Endothelial cell of umbilical vein (primary cell): ENCODE results near the gene MXD4. TPM values are rescaled to one million over a fixed set of nuclear protein-coding genes. Genes with fewer than 3 reads are reported as not detected.

Experiments used
- BruUV-seq: library from RNA; stranded (reverse); fragments of 400-500 nt; replicated peaks from 2 replicates; lab custom pipeline; 2021; lab: Mats Ljungman, UMichigan
- CTCF ChIA-PET: fragments of 300-600, 350-600 bp; sonication (Branson Sonifier 250); formaldehyde crosslinking; loops from one replicate; lab custom pipeline; 2021; ENCODE audit warnings: antibody characterized with exemption, inconsistent platforms; lab: Charles Lee
- POLR2A ChIA-PET: fragments of 300-600, 350-600 bp; sonication (Branson Sonifier 250); formaldehyde crosslinking; loops from one replicate; lab custom pipeline; 2021; ENCODE audit warnings: antibody characterized with exemption, inconsistent platforms; lab: Charles Lee
- DNase-seq: peaks from one replicate; pipeline ENCODE4 v3.0.0-alpha.2; 2011; ENCODE audit warnings: low read depth, low spot score
- FAIRE-seq: peaks from 2 replicates; lab custom pipeline; 2011; peaks lifted over from hg19 to GRCh38; lab: Jason Lieb, UNC
- H2AFZ ChIP-seq: 2 replicates; pipeline ENCODE4 v1.6.0; 2012; ENCODE audit warnings: low read depth, low read length, control low read depth, inconsistent platforms
- H3K27ac ChIP-seq: 2 replicates; pipeline ENCODE4 v1.5.1; 2011; ENCODE audit warnings: low read depth, mild to moderate bottlenecking, control low read depth, low read length, moderate library complexity; ENCODE audit not compliant: insufficient read depth
- H3K27me3 ChIP-seq, 2 experiments: 2 replicates each; pipeline versions ENCODE4 v1.6.0 to v1.6.1; 2011; ENCODE audit warnings: low read length in 2 of 2, mixed read lengths in 1 of 2; ENCODE audit not compliant: control insufficient read depth in 2 of 2, insufficient read depth in 2 of 2
- H3K36me3 ChIP-seq, 2 experiments: 2 replicates in 1 of 2; 3 replicates in 1 of 2; pipeline ENCODE4 v1.5.1; 2011; ENCODE audit warnings: low read length in 2 of 2, mild to moderate bottlenecking in 1 of 2, moderate library complexity in 1 of 2; ENCODE audit not compliant: control insufficient read depth in 2 of 2, insufficient read depth in 2 of 2; ENCODE audit errors: extremely low read depth in 1 of 2
- H3K4me1 ChIP-seq: 3 replicates; pipeline ENCODE4 v1.5.1; 2011; ENCODE audit warnings: mild to moderate bottlenecking, low read length; ENCODE audit not compliant: control insufficient read depth, insufficient read depth; ENCODE audit errors: extremely low read depth
- H3K4me2 ChIP-seq: 2 replicates; pipeline ENCODE4 v1.6.1; 2011; ENCODE audit warnings: low read length, control low read depth, mixed read lengths; ENCODE audit not compliant: insufficient read depth
- H3K4me3 ChIP-seq, 3 experiments: fragments of 200-600 bp in 1 of 3; sonication (generic), shearing (Covaris generic) in 1 of 3; replicated peaks in 1 of 3; 2 replicates each; pipeline ENCODE4 v1.5.1; 2011 to 2016; ENCODE audit warnings: control low read depth in 3 of 3, low read length in 3 of 3, mild to moderate bottlenecking in 2 of 3, inconsistent platforms in 1 of 3, low read depth in 1 of 3, moderate library complexity in 1 of 3; ENCODE audit not compliant: insufficient read depth in 1 of 3
- H3K79me2 ChIP-seq: 2 replicates; pipeline ENCODE4 v1.6.0; 2012; ENCODE audit warnings: low read length, inconsistent platforms; ENCODE audit not compliant: control insufficient read depth, insufficient read depth
- H3K9ac ChIP-seq: replicated peaks from 2 replicates; pipeline ENCODE3; 2011; ENCODE audit warnings: low read length, control low read depth; ENCODE audit not compliant: insufficient read depth; ENCODE audit errors: extremely low read depth
- H3K9me1 ChIP-seq: replicated peaks from 3 replicates; pipeline ENCODE4 v1.6.0; 2011; ENCODE audit warnings: mild to moderate bottlenecking, low read length; ENCODE audit not compliant: control insufficient read depth, insufficient read depth; ENCODE audit errors: extremely low read depth
- H3K9me3 ChIP-seq: replicated peaks from 2 replicates; pipeline ENCODE4 v1.5.1; 2012; ENCODE audit warnings: low read length, inconsistent platforms; ENCODE audit not compliant: control insufficient read depth, insufficient read depth
- H4K20me1 ChIP-seq: replicated peaks from 2 replicates; pipeline ENCODE3; 2011; ENCODE audit warnings: mild to moderate bottlenecking, low read length; ENCODE audit not compliant: control insufficient read depth, insufficient read depth; ENCODE audit errors: extremely low read depth
- CTCF ChIP-seq, 2 donors: IDR thresholded peaks; 1 replicate in 1 of 2; 2 replicates in 1 of 2; pipeline ENCODE4 v1.5.1; 2011; ENCODE audit warnings: low read length in 2 of 2, mild to moderate bottlenecking in 2 of 2, moderate library complexity in 2 of 2, control low read depth in 1 of 2, inconsistent platforms in 1 of 2, low read depth in 1 of 2; ENCODE audit not compliant: insufficient read depth in 1 of 2; ENCODE audit errors: extremely low read depth in 1 of 2
- EZH2 ChIP-seq: IDR thresholded peaks from 2 replicates; pipeline ENCODE4 v1.6.1; 2012; ENCODE audit warnings: borderline replicate concordance, low read depth, mild to moderate bottlenecking, moderate library complexity, low read length, inconsistent platforms; ENCODE audit not compliant: severe bottlenecking
- FOS ChIP-seq: IDR thresholded peaks from 2 replicates; pipeline ENCODE4 v1.6.1; 2011; ENCODE audit warnings: mild to moderate bottlenecking, low read length, moderate library complexity, borderline replicate concordance; ENCODE audit not compliant: insufficient read depth
- GATA2 ChIP-seq: IDR thresholded peaks from 2 replicates; pipeline ENCODE4 v1.7.0; 2011; ENCODE audit warnings: low read depth, mild to moderate bottlenecking, moderate library complexity, mixed read lengths, low read length; ENCODE audit not compliant: insufficient read length, insufficient read depth
- JUN ChIP-seq: IDR thresholded peaks from 2 replicates; pipeline ENCODE4 v1.6.1; 2011; ENCODE audit warnings: borderline replicate concordance, low read depth; ENCODE audit not compliant: insufficient read length, insufficient read depth
- MYC ChIP-seq: IDR thresholded peaks from one replicate; pipeline ENCODE4 v1.6.1; 2011; ENCODE audit warnings: mild to moderate bottlenecking, low read depth, low read length
- POLR2A ChIP-seq: IDR thresholded peaks from 2 replicates; pipeline ENCODE4 v1.6.1; 2012; ENCODE audit warnings: low read depth, mild to moderate bottlenecking, control low read depth, low read length
- POLR2AphosphoS5 ChIP-seq: IDR thresholded peaks from 2 replicates; pipeline ENCODE4 v1.6.1; 2012; ENCODE audit warnings: low read depth, mild to moderate bottlenecking, control low read depth, low read length, moderate library complexity; ENCODE audit not compliant: insufficient read depth
- dilution Hi-C: fragments of 300-500 bp; cut with MboI; formaldehyde crosslinking; loops from one replicate; pipeline ENCODE4 v1.15.0; 2019; ENCODE audit warnings: low sequenced_read_pairs; ENCODE audit not compliant: extremely low pct_ligation_motif_present
- intact Hi-C: fragments of 100-400 bp; cut with micrococcal nuclease; formaldehyde crosslinking; loops from one replicate; pipeline ENCODE4 v1.10.0; 2022
- polyA plus RNA-seq, 4 experiments: library from polyadenylated mRNA; depleted of rRNA in 3 of 4; stranded (reverse) in 3 of 4; unstranded in 1 of 4; fragments of >200 nt; gene quantifications; 2 replicates each; pipeline versions ENCODE4 v1.2.1 to v1.2.3, GENCODE V29; 2011 to 2012; ENCODE audit warnings: missing spikeins in 1 of 4
- total RNA-seq: library from RNA; stranded (reverse); gene quantifications from 2 replicates; pipeline ENCODE4 v1.2.3, GENCODE V29; 2021
- TF ChIP-seq, protein P1 (sequence below): IDR thresholded peaks from 2 replicates; pipeline ENCODE4 v1.6.1; 2011; ENCODE audit not compliant: insufficient read depth, insufficient read length

The MXD4 gene
- total and polyA plus RNA-seq, 2 donors (not counting 3 experiments of a cell fraction or from before 2014, with no cell fraction given), result 62.7 to 74.1 TPM

DNA sequence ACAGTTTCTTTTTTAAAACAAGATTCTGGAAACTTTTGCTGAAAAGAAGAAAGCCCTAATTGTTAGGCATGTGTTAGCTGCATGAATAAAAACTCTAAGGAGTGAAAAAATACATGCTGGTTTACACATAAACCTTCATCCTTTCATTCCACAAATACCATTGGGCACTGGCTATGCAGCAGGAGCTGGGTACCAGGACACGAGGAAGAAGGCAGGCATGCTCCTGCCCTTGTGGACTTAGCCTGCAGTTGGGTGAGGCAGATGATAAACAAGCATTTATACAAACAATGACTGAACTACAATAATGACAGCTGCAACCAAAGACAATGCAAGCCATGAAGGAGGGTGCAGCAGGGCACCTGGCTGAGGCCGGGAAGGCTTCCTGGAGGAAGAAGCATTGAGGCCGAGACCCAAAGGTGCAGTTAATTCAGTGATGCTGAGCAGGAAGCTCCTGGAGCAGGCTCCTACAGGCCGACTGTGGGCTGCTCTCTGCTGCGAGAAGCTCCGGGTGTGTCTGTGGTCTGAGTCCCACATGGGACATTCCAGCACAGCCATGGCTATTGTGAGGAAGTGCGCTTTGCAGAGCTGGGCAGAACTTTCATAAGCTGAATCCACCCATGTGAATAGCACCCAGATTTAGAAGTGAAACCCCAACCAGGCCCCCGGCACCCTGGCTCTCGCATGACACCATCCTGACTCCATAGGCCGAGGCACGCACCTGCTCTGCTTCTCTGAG is 44.0 kb upstream of the MXD4 start:
- H3K4me3 ChIP-seq, result no peak overlapping the region
- POLR2A ChIA-PET, result no interaction called here
- no peaks in the 10 kb centered on the region for H3K4me1 ChIP-seq
- H3K36me3 ChIP-seq, result no peaks in the 10 kb centered on the region
- FAIRE-seq (no peak), DNase-seq (no peak)
- H3K9me1 ChIP-seq, result no peaks in the 10 kb centered on the region
- dilution Hi-C loops, result no loop called here
- no peak overlapping the region for H3K9ac ChIP-seq
- no peaks in the 10 kb centered on the region for H3K27me3 ChIP-seq
- no peak for TF ChIP-seq JUN
- no peak for TF ChIP-seq EZH2
- no peak for TF ChIP-seq POLR2AphosphoS5
- TF ChIP-seq MYC, result no peak
- no peak for TF ChIP-seq POLR2A
- TF ChIP-seq, protein P1, sequence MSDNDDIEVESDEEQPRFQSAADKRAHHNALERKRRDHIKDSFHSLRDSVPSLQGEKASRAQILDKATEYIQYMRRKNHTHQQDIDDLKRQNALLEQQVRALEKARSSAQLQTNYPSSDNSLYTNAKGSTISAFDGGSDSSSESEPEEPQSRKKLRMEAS, result no peak
- no peak for TF ChIP-seq CTCF (IDR thresholded peaks at IDR 0.05; ENCODE audit: extremely low read depth in 1 of 2, insufficient read depth in 1 of 2, low read depth in 1 of 2, low read length in 2 of 2)
- no peak for TF ChIP-seq FOS
- no peak for TF ChIP-seq GATA2
- no peaks in the 10 kb centered on the region for H4K20me1 ChIP-seq
- BruUV-seq, result no TSS peak
- CTCF ChIA-PET, result no interaction called here
- no peak overlapping the region for H3K4me2 ChIP-seq
- no peaks in the 10 kb centered on the region for H3K9me3 ChIP-seq
- intact Hi-C loops, result no loop called here
- no peak overlapping the region for H2AFZ ChIP-seq
- H3K79me2 ChIP-seq, result no peaks in the 10 kb centered on the region
- H3K27ac ChIP-seq, result no peak overlapping the region
